ENCODE results near the gene FBXW2.

The FBXW2 gene

DNA sequence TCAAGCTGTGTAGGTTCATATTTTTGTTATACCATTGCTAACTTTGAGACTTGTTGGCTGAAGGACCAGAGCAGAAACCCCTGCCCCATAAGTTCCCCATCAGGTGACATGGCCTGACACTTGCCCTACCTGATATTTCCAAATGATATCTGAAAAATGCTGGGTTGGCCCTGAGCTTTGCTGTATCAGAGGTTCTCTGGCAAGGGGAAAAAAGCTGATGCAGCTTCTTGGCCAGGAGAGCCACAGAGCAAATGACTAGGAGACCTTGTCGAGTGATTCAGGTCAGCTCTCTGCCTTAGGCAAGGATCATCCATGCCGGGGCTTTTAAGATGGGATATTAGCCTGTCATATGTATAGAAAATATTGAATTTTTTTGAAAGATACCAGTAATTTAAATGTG, 76.0 kb downstream of the FBXW2 start:
- no peak overlapping the region for H3K4me3 ChIP-seq (ENCODE audit: low read depth, low read length)
- TF ChIP-seq, protein P1, sequence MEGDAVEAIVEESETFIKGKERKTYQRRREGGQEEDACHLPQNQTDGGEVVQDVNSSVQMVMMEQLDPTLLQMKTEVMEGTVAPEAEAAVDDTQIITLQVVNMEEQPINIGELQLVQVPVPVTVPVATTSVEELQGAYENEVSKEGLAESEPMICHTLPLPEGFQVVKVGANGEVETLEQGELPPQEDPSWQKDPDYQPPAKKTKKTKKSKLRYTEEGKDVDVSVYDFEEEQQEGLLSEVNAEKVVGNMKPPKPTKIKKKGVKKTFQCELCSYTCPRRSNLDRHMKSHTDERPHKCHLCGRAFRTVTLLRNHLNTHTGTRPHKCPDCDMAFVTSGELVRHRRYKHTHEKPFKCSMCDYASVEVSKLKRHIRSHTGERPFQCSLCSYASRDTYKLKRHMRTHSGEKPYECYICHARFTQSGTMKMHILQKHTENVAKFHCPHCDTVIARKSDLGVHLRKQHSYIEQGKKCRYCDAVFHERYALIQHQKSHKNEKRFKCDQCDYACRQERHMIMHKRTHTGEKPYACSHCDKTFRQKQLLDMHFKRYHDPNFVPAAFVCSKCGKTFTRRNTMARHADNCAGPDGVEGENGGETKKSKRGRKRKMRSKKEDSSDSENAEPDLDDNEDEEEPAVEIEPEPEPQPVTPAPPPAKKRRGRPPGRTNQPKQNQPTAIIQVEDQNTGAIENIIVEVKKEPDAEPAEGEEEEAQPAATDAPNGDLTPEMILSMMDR (IDR thresholded peaks at IDR 0.05; ENCODE audit: borderline replicate concordance, insufficient read depth, low read depth, low read length): no peak

DNA sequence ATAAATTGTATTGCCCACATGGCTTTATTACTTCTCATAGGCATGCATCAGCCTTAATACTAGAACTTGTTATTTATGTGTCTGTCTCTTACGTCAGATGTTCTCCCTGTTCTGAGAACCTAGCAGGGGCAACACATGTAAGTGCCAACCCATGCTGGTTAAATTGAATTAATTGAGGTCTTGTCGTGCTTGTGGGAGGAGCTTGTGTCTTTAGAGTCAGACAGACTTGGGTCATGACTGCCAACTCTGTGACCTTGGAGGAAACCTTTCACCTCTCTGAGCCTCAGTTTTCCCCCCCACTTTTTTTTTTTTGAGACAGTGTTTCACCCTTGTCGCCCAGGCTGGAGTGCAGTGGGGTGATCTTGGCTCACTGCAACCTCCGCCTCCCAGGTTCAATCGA, 76.7 kb downstream of the FBXW2 start:
- TF ChIP-seq, protein P1 (IDR thresholded peaks at IDR 0.05; ENCODE audit: borderline replicate concordance, insufficient read depth, low read depth, low read length): no peak
- no peak overlapping the region for H3K4me3 ChIP-seq (ENCODE audit: low read depth, low read length)

DNA sequence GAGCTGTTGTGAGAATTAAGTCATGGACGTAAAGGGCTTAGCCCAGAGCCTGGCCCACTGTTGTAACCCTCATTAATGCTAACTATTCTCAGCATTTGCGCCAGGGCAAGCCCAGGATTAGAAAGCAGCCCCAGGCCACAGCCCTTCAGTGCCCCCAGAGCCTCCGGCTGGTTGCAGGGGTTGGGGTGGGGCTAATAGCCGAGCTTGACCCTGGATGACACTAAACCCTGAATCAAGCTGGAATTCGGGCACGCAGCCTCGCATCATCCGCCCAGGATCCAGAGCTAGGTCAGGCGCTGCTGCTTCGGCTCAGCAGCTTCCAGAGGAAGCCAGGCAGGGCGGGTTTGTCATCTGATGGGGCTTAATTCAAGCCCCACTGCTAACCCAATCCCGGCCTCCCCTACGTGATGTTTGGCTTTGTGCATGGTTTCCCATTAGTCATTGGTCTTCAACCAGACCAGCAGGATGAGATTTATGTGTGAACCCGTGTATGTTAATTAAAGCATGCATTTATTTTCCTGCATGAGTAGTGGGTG, 77.8 kb downstream of the FBXW2 start:
- TF ChIP-seq, protein P1 (IDR thresholded peaks at IDR 0.05; ENCODE audit: borderline replicate concordance, insufficient read depth, low read depth, low read length): no peak
- H3K4me3 ChIP-seq (ENCODE audit: low read depth, low read length): peak overlapping the region; percentile 80

DNA sequence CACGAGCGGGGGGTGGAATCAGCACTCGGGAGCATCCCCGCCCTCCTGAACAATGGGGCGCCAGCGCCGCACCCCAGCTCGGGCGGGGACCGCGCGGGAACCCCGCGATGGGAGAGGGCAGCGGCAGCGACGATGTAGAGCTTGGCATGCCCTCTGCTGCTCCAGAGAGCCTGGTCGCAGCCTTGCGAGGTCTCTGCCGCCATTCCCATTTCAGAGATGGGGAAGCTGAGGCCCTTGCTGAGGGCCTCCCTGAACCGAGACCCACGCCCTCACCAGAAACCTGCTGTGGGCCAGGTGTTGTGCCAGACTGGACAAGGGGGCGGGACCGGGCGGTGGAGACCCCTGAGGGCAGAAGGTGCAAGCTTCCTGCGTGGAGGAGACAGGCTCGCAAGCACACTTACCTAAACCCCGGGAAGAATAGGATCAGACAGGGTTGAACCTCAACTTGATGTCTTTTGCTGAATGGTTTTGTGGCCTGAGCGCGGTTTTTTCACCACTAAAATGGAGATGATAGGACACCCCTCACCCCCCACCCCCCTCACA, 78.3 kb downstream of the FBXW2 start:
- TF ChIP-seq, protein P1 (IDR thresholded peaks at IDR 0.05; ENCODE audit: borderline replicate concordance, insufficient read depth, low read depth, low read length): no peak
- peak overlapping the region; percentile 80 for H3K4me3 ChIP-seq (ENCODE audit: low read depth, low read length)

DNA sequence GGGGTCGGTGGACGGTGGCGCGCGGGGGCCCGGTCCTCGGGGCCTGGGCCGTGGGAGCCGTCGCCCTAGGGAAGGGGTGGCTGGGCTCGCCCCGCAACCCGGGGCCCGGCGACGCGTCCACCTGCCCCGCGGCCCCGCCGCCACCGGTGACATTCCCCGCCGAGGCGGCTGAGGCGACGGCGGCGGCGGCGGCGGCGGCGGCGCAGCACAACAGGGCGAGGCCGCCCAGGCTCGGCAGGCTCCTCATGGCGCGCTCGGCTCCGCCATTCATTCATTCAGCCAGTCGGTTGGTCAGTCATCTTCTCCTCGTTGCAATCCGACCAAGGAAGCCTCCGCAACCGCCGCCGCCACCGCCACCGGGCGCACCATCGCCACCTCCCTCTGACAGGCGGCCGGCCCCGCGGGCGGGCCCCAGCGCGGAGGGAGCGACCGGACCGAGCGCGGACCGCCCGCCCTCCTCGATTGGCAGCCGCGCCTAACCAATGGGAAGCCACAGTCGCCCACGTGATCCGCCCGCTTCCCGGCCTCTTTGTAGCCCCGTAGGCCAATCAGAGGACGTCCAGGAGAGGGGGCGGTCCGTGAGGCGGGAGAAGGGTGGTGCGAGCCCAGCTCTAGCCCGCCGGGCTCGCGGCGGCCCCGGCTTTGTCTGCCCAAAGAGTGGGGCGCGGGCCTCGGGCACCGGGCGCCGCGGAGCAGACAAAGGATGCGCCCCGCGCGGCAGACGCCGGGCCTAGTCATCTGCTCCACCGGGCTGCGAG, 78.9 kb downstream of the FBXW2 start, which contains the start of gene MEGF9:
TSS of gene MEGF9 (minus strand) at position 383 of the 758 bp plus-strand sequence. CDS start at position 271, 112 bp downstream.
- peak within 1 kb of the TSS; percentile 80 for H3K4me3 ChIP-seq (ENCODE audit: low read depth, low read length)
- TF ChIP-seq, protein P1 (IDR thresholded peaks at IDR 0.05; ENCODE audit: borderline replicate concordance, insufficient read depth, low read depth, low read length): no peak

DNA sequence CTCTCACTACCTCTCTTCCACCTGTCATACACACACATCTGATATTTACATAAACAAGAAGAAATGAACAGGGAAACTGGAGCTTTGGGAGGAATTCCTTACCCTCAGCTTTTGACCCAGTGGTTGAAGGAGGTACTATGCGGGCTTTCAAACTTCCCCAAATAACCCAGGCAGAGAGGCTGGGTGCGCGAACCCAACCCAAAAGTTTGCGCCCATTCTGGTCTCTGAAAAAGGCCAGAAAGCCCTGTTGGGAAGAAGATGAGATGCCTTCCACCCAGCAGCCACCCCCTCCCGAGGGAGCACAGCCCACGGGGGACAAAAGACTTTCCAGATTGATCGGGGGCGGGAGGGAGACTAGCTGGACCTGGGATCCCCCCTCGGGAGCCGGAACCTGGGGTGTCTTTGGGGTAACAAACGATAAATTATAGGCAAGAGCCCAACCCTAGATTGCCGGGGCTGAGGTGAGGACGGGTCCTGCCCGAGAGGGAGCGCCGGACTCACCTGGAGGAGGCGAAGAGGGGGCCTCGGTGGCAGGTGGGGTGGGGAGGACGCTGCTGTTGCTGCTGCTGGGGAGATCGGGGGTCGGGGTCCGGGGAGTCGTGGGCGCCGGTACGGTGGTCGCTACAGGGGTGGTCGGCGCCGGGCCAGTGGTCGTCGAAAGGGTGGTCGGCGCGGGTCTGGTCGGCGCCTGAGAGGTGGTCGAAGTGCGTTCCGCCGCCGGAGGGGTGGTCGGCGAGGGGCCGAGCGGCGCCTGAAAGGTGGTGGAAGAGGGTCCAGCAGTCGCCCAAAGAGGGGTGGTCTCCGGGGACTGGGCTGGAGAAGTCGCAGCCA, 79.7 kb downstream of the FBXW2 start:
- TF ChIP-seq, protein P1 (IDR thresholded peaks at IDR 0.05; ENCODE audit: borderline replicate concordance, insufficient read depth, low read depth, low read length): no peak
- H3K4me3 ChIP-seq (ENCODE audit: low read depth, low read length): peak overlapping the region; percentile 80
